ENCODE measurements around the gene PLXNB2. TPM values are rescaled to one million over a fixed set of nuclear protein-coding genes. Genes with fewer than 3 reads are reported as not detected.

Gene PLXNB2
- total RNA-seq, 1 donor from 2014 or later = 346 TPM

GRCh38 chr22:50309601-50309991, 2.1 kb upstream of the PLXNB2 start:
- Mint-ChIP-seq H3K27ac (ENCODE audit: unreplicated experiment) (peak overlapping the region; percentile 97), H3K4me1 (ENCODE audit: low read depth) (peaks cover 30% of the 10 kb centered on the region), H3K27me3 (ENCODE audit: low read depth) (no peaks in the 10 kb centered on the region), H3K4me3 (ENCODE audit: unreplicated experiment) (no peak overlapping the region), H3K36me3 (ENCODE audit: low read depth) (no peaks in the 10 kb centered on the region), H3K9me3 (ENCODE audit: low read depth) (no peaks in the 10 kb centered on the region)
- TF ChIP-seq CTCF (IDR thresholded peaks at IDR 0.05) = no peak
- DNase-seq (ENCODE audit: low spot score) = no peak

GRCh38 chr22:50308986-50309600, 1.6 kb upstream of the PLXNB2 start:
- Mint-ChIP-seq H3K27me3 (ENCODE audit: low read depth) (no peaks in the 10 kb centered on the region), H3K36me3 (ENCODE audit: low read depth) (no peaks in the 10 kb centered on the region), H3K4me1 (ENCODE audit: low read depth) (peaks cover 35% of the 10 kb centered on the region), H3K9me3 (ENCODE audit: low read depth) (no peaks in the 10 kb centered on the region), H3K27ac (ENCODE audit: unreplicated experiment) (peak overlapping the region; percentile 97), H3K4me3 (ENCODE audit: unreplicated experiment) (peak overlapping the region; percentile 55)
- no peak for DNase-seq (ENCODE audit: low spot score)
- TF ChIP-seq CTCF (IDR thresholded peaks at IDR 0.05) = no peak

- H3K9me3 Mint-ChIP-seq (ENCODE audit: low read depth) = no peaks in the 10 kb centered on the region
- H3K36me3 Mint-ChIP-seq (ENCODE audit: low read depth) = no peaks in the 10 kb centered on the region
- TF ChIP-seq CTCF (IDR thresholded peaks at IDR 0.05) = no peak
- H3K4me3 Mint-ChIP-seq (ENCODE audit: unreplicated experiment) = peak overlapping the region; percentile 55
- peaks cover 40% of the 10 kb centered on the region for H3K4me1 Mint-ChIP-seq (ENCODE audit: low read depth)
- no peaks in the 10 kb centered on the region for H3K27me3 Mint-ChIP-seq (ENCODE audit: low read depth)
- DNase-seq (ENCODE audit: low spot score) = no peak
- H3K27ac Mint-ChIP-seq (ENCODE audit: unreplicated experiment) = peak overlapping the region; percentile 97
Observed at GRCh38 chr22:50308597-50308935, 1.1 kb upstream of the PLXNB2 start.

GRCh38 chr22:50307890-50308596, 597 bp upstream of the PLXNB2 start:
- Mint-ChIP-seq H3K4me3 (ENCODE audit: unreplicated experiment) (peak overlapping the region; percentile 53), H3K27ac (ENCODE audit: unreplicated experiment) (peak overlapping the region; percentile 97), H3K9me3 (ENCODE audit: low read depth) (no peaks in the 10 kb centered on the region), H3K4me1 (ENCODE audit: low read depth) (peaks cover 46% of the 10 kb centered on the region), H3K27me3 (ENCODE audit: low read depth) (no peaks in the 10 kb centered on the region), H3K36me3 (ENCODE audit: low read depth) (no peaks in the 10 kb centered on the region)
- TF ChIP-seq CTCF (IDR thresholded peaks at IDR 0.05) = no peak
- no peak for DNase-seq (ENCODE audit: low spot score)

GRCh38 chr22:50305923-50306566, 1.4 kb downstream of the PLXNB2 start:
- Mint-ChIP-seq H3K36me3 (ENCODE audit: low read depth) (no peaks in the 10 kb centered on the region), H3K27me3 (ENCODE audit: low read depth) (no peaks in the 10 kb centered on the region), H3K27ac (ENCODE audit: unreplicated experiment) (peak overlapping the region; percentile 99), H3K9me3 (ENCODE audit: low read depth) (no peaks in the 10 kb centered on the region), H3K4me1 (ENCODE audit: low read depth) (peaks cover 66% of the 10 kb centered on the region), H3K4me3 (ENCODE audit: unreplicated experiment) (peak overlapping the region; percentile 95)
- DNase-seq (ENCODE audit: low spot score) = no peak
- no peak for TF ChIP-seq CTCF (IDR thresholded peaks at IDR 0.05)

Data from chondrocyte (in vitro differentiated cells).